Measurements from ENCODE around the gene OPA3. TPM values are rescaled to one million over a fixed set of nuclear protein-coding genes. Genes with fewer than 3 reads are reported as not detected.
A peak's percentile ranks its signal among the peaks of the same experiment; 100 is the strongest.

The OPA3 gene
- total RNA-seq, 4 donors from 2014 or later: 4.8 to 6.7 (median 5.7) TPM

- Histone ChIP-seq H3K27ac (peak overlapping the region in 3 of 4 donors; percentile 59 to 93 (median 82)), H3K4me3 (no peak overlapping the region), H3K27me3 (no peaks in the 10 kb centered on the region), H3K36me3 (no peaks in the 10 kb centered on the region), H3K4me1 (peaks cover 0 to 19% (median 0%) of the 10 kb centered on the region in 4 donors), H3K9me3 (no peaks in the 10 kb centered on the region)
- WGBS, 2 donors: 62 to 76% methylated on average over 7 of the region's 7 CpGs
- DNase-seq (ENCODE audit: low spot score in 2 of 2): no peak
- no peak for TF ChIP-seq POLR2A (IDR thresholded peaks at IDR 0.05)
- no peak for TF ChIP-seq EP300 (IDR thresholded peaks at IDR 0.05)
- TF ChIP-seq CTCF (IDR thresholded peaks at IDR 0.05): no peak
Measured at GRCh38 chr19:45542234-45542668, 42.4 kb downstream of the OPA3 start.

- Histone ChIP-seq H3K27me3 (no peaks in the 10 kb centered on the region), H3K9me3 (no peaks in the 10 kb centered on the region), H3K4me1 (peaks cover 0 to 15% (median 0%) of the 10 kb centered on the region in 4 donors), H3K4me3 (no peak overlapping the region), H3K36me3 (no peaks in the 10 kb centered on the region), H3K27ac (no peak overlapping the region)
- TF ChIP-seq POLR2A (IDR thresholded peaks at IDR 0.05) (no peak), EP300 (IDR thresholded peaks at IDR 0.05) (no peak), CTCF (IDR thresholded peaks at IDR 0.05) (no peak)
- 77 to 90% methylated on average over 9 of the region's 9 CpGs for WGBS, 2 donors
- DNase-seq (ENCODE audit: low spot score in 2 of 2): no peak
Measured at GRCh38 chr19:45539459-45539858, 45.1 kb downstream of the OPA3 start.

- Histone ChIP-seq H3K36me3 (peaks cover 0 to 5% (median 0%) of the 10 kb centered on the region in 3 donors), H3K4me1 (peaks cover 0 to 24% (median 6%) of the 10 kb centered on the region in 4 donors), H3K27ac (no peak overlapping the region), H3K9me3 (no peaks in the 10 kb centered on the region), H3K27me3 (peaks cover 0 to 20% of the 10 kb centered on the region in 2 donors), H3K4me3 (no peak overlapping the region)
- no peak for DNase-seq (ENCODE audit: low spot score in 2 of 2)
- 92 to 96% methylated on average over 1 of the region's 1 CpG for WGBS, 2 donors
- TF ChIP-seq EP300 (IDR thresholded peaks at IDR 0.05) (no peak), CTCF (IDR thresholded peaks at IDR 0.05) (no peak), POLR2A (IDR thresholded peaks at IDR 0.05) (no peak)
Measured at GRCh38 chr19:45531349-45531748, 53.3 kb downstream of the OPA3 start.

GRCh38 chr19:45529420-45529785 is 55.2 kb downstream of the OPA3 start:
- peak overlapping the region in 3 of 4 donors; percentile 10 to 49 (median 24) for H3K4me3 ChIP-seq
- 33 to 35% methylated on average over 14 of the region's 14 CpGs for WGBS, 2 donors

More at GRCh38 chr19:45529420-45529785, 55.2 kb downstream of the OPA3 start:
- H3K27ac ChIP-seq: no peak overlapping the region
- H3K36me3 ChIP-seq: peaks cover 2 to 24% (median 4%) of the 10 kb centered on the region in 3 donors
- no peak for TF ChIP-seq EP300 (IDR thresholded peaks at IDR 0.05)
- TF ChIP-seq CTCF (IDR thresholded peaks at IDR 0.05): no peak
- no peak for TF ChIP-seq POLR2A (IDR thresholded peaks at IDR 0.05)
- no peaks in the 10 kb centered on the region for H3K9me3 ChIP-seq
- peaks cover 0 to 20% of the 10 kb centered on the region in 2 donors for H3K27me3 ChIP-seq
- H3K4me1 ChIP-seq: peaks cover 0 to 32% (median 9%) of the 10 kb centered on the region in 4 donors
- DNase-seq (ENCODE audit: low spot score in 2 of 2): no peak

Data from tibial nerve (tissue), 4 donors.